ENCODE data around the gene SOS1. TPM values are rescaled to one million over a fixed set of nuclear protein-coding genes. Genes with fewer than 3 reads are reported as not detected.

Gene SOS1
- total and polyA plus RNA-seq, 2 donors (not counting 3 experiments of a cell fraction or from before 2014, with no cell fraction given) = 22.2 to 32.5 TPM

DNA sequence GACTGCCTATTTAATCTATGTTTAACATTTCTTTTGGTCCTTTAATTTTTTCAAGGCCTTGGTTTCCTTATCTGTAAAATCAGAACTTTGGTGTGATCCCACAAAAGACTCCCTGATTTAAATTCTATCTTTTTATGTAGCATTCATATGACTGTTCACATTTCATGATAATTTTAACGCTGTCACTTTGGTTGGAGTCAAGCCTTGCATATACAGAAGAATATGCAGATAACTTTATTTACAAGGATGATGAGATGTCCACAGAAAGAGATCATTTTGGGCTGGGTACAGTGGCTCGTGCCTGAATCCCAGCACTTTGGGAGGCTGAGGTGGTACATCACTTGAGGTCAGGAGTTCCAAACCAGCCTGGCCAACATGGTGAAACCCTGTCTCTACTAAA lies 38.4 kb upstream of the SOS1 start:
- H3K4me1 ChIP-seq (ENCODE audit: control insufficient read depth, extremely low read depth, insufficient read depth, low read length) = no peaks in the 10 kb centered on the region
- TF ChIP-seq CTCF (IDR thresholded peaks at IDR 0.05; ENCODE audit: extremely low read depth in 1 of 2, insufficient read depth in 1 of 2, low read depth in 1 of 2, low read length in 2 of 2) = no peak
- TF ChIP-seq POLR2AphosphoS5 (IDR thresholded peaks at IDR 0.05; ENCODE audit: insufficient read depth, low read depth, low read length) = no peak
- TF ChIP-seq POLR2A (IDR thresholded peaks at IDR 0.05; ENCODE audit: low read depth, low read length) = no peak
- no peak for TF ChIP-seq FOS (IDR thresholded peaks at IDR 0.05; ENCODE audit: borderline replicate concordance, insufficient read depth, low read length)
- no peak for TF ChIP-seq MYC (IDR thresholded peaks at IDR 0.05; ENCODE audit: low read depth, low read length)
- TF ChIP-seq GATA2 (IDR thresholded peaks at IDR 0.05; ENCODE audit: insufficient read depth, insufficient read length, low read depth, low read length) = no peak
- TF ChIP-seq, protein P1, sequence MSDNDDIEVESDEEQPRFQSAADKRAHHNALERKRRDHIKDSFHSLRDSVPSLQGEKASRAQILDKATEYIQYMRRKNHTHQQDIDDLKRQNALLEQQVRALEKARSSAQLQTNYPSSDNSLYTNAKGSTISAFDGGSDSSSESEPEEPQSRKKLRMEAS (IDR thresholded peaks at IDR 0.05; ENCODE audit: insufficient read depth, insufficient read length) = no peak
- TF ChIP-seq JUN (IDR thresholded peaks at IDR 0.05; ENCODE audit: borderline replicate concordance, insufficient read depth, insufficient read length, low read depth) = no peak
- TF ChIP-seq EZH2 (IDR thresholded peaks at IDR 0.05; ENCODE audit: borderline replicate concordance, low read depth, low read length, severe bottlenecking) = no peak
- CTCF ChIA-PET = no interaction called here

More for the DNA sequence above, 38.4 kb upstream of the SOS1 start:
- H3K27me3 ChIP-seq (ENCODE audit: control insufficient read depth in 2 of 2, insufficient read depth in 2 of 2, low read length in 2 of 2) = no peaks in the 10 kb centered on the region
- intact Hi-C loops (cut with micrococcal nuclease) = no loop called here
- DNase-seq (ENCODE audit: low read depth, low spot score) = no peak
- H3K36me3 ChIP-seq (ENCODE audit: control insufficient read depth in 2 of 2, extremely low read depth in 1 of 2, insufficient read depth in 2 of 2, low read length in 2 of 2) = no peaks in the 10 kb centered on the region
- no peak overlapping the region for H3K4me3 ChIP-seq (replicated peaks in 1 of 3; ENCODE audit: insufficient read depth in 1 of 3, low read depth in 1 of 3, low read length in 3 of 3)
- dilution Hi-C loops (cut with MboI; ENCODE audit: extremely low pct_ligation_motif_present, low sequenced_read_pairs) = no loop called here
- H3K4me2 ChIP-seq (ENCODE audit: insufficient read depth, low read length) = no peak overlapping the region
- H4K20me1 ChIP-seq (replicated peaks; ENCODE audit: control insufficient read depth, extremely low read depth, insufficient read depth, low read length) = no peaks in the 10 kb centered on the region
- POLR2A ChIA-PET = no interaction called here
- FAIRE-seq = no peak
- H3K79me2 ChIP-seq (ENCODE audit: control insufficient read depth, insufficient read depth, low read length) = no peaks in the 10 kb centered on the region
- no peak overlapping the region for H3K27ac ChIP-seq (ENCODE audit: insufficient read depth, low read depth, low read length)
- no peak overlapping the region for H3K9ac ChIP-seq (replicated peaks; ENCODE audit: extremely low read depth, insufficient read depth, low read length)
- H3K9me3 ChIP-seq (replicated peaks; ENCODE audit: control insufficient read depth, insufficient read depth, low read length) = no peaks in the 10 kb centered on the region
- no peaks in the 10 kb centered on the region for H3K9me1 ChIP-seq (replicated peaks; ENCODE audit: control insufficient read depth, extremely low read depth, insufficient read depth, low read length)
- no TSS peak for BruUV-seq (replicated peaks)
- H2AFZ ChIP-seq (ENCODE audit: low read depth, low read length) = no peak overlapping the region
